GM18951 (cell line): ENCODE data around the gene ZBTB20.

ENCODE experiments used
- POLR2A ChIP-seq: IDR thresholded peaks from 4 replicates; pipeline ENCODE4 v1.6.1; 2011; ENCODE audit warnings: mild to moderate bottlenecking; ENCODE audit not compliant: insufficient read length, insufficient read depth; ENCODE audit errors: extremely low read depth
- in situ Hi-C: fragments of 300-500 bp; cut with MboI; formaldehyde crosslinking; loops from one replicate; pipeline ENCODE4 v1.12.0; 2022; ENCODE audit warnings: low sequenced_read_pairs, mixed read lengths, inconsistent platforms; ENCODE audit not compliant: unreplicated experiment

The ZBTB20 gene

DNA sequence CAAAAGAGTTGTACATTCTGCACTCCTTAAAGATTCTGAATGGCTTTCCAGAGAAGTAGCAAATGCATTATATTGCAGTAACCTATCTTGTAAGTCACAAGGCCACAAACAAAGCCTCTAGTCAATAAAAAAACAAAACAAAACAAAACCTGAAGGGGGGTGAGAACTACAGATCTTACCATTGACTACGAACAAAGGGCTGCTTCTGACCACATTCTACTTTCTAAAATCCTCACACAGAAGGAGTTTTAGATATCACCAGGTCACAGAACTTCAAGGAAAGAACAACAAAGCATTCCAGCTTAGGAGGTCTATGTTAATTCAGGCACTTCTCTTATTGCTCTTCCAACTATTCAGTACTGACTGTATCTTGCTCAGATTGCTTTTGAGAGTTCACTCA is 343.0 kb downstream of the ZBTB20 start:
- TF ChIP-seq POLR2A, result no peak
- in situ Hi-C loops, result no loop called here

DNA sequence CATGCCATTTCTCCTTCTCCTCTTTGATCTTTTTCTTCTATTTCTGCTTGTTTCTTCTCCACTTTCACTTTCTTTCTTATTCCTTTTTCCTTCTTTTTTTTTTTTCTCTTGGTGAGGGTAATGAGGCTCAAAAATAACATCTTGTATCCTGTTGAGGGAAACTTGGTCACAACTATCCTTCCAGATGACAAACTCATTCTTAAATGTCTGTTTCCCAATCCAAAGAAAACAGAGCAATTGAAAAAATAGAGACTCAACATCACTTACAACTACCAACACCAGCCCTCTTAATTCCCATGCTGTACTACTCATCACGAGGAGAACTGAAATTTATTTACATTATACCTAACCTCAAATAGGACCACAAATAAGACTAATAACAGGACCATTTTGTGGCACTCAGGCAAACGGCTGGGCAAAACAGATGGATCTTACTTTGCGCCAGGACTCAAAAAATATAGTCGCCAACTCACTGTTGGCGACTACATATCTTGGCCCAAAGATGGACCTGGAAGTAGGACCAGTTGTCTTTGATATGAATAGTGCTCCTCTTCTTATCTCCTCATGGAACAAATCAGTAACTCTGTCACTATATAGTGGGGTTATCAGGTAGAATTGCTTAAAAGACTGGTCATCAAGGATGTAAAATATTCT is 343.9 kb downstream of the ZBTB20 start:
- in situ Hi-C loops, result no loop called here

DNA sequence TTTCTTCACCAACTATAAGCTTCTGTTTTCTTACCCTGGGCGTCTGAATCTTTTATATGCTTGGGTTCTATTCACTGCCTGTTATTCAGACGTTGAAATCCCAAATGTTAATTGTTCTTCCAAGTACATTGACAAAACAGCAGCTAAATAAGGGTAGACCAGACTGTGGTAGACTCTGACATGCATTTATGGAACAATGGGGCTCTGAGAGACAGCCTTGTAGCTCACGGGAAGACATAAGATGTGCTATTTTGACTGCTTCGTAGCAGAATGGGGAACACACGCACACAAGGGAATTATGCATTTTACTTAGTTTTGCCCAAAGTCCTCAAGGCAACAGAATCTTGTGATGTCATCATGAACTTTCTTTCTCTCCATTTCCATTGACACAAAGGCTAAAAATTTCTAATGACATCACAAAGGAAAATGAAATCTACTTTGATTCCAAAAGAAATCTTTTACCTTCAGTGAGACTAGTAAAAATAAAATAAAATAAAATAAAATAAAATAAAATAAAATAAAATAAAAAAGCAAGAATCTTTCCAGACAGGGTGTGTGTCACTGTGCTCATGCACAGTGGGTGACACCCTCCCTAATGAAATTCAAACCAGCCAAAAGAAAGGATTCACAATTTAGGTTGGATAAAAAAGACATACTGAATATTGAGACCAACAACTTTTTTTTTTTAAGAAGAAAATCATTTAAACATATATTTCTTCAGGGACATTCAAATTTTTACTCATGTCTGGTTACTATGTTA is 346.6 kb downstream of the ZBTB20 start:
- in situ Hi-C loops, result no loop called here
- TF ChIP-seq POLR2A, result no peak

More for the DNA sequence above, 343.9 kb downstream of the ZBTB20 start:
- TF ChIP-seq POLR2A, result no peak

GRCh38 chr3:114799816-114800215 is 347.3 kb downstream of the ZBTB20 start:
- no peak for TF ChIP-seq POLR2A
- in situ Hi-C loops, result no loop called here

DNA sequence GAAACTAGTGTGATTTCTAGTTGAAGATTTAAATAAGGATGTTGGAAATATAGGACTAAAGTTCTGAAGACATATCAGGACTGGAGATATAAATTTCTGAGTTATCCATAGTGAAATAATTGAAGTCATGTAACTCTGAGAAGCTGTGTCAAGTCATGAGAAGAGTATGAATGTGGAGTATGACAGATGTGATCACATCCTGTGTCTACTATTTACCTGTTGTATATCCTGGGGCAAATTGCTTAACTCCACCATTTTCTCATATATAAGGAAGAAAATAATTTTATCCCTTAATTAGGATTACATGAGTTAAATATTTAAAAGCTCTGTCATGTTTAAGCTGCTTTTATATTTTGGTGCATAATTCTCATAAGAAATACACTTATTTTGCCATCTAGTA is 350.3 kb downstream of the ZBTB20 start:
- no peak for TF ChIP-seq POLR2A
- in situ Hi-C loops, result no loop called here

DNA sequence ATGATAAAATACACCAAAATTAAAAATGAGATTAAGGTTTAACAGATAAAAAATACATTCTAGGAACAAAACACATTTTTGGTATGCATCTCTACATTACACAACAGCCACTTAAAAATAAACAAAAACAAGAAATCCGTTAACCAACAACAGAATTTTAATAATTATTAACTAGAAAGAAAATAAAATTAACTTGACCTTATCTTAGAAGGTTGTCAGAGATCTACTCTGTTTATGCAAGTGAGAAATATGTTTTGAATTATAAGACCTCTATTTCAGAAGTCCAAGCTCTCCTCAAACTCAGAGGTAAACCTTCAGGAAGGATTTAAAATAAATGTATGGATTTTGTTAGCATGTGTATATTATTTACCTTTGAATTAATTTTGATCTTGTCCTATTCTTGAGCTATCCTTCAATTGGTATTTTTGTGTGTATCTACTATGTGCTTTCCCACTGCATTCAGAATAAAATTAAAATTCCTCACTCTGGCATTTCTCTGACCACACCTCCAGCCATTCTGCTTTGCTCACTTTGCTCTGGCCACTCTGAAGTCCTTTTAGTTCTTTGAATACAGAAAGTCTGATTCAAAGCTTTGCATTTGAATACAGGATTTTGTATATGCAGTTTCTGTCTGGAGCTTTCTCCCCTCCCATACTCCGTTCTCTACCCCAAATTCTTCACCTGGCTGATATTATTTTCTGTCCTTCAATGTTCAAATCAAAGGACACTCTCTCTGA is 352.0 kb downstream of the ZBTB20 start:
- in situ Hi-C loops, result no loop called here
- no peak for TF ChIP-seq POLR2A

DNA sequence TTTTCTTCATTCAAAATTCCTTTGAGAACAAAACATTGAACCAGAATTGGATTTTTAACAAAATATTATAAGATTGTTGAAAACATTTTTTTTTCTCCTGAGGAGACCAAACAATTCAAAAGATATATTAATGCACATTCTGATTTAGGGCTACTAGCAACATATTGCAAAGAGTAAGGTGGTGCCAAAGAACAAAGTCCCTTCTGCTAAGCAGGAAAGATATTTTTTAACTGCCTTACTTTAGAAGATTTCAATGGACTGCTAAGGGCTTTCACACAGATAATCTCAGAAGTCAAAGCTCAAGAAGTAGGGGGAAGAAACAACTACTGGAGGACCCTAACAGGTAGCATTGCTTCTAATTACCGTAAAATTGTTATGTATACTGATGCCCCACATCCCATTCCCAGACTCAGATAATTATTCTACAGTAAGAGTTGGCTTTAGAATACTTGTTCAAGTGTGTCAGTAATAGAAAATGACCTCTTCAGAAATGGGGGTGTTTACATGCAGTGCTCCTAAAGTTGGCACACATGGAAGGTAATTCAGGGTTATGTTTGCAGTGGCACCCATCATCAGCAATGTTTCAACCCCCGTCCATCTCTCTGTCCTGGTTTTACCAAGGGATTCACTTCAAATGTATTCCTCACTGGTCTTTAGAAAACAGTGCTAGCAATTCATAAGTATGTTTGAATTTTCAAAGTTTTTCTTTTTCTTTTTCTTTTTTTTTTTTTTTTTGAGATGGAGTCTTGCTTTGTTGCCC is 354.7 kb downstream of the ZBTB20 start:
- in situ Hi-C loops, result no loop called here
- no peak for TF ChIP-seq POLR2A

- TF ChIP-seq POLR2A, result no peak
- in situ Hi-C loops, result no loop called here
Observed at GRCh38 chr3:114790752-114791151, 356.3 kb downstream of the ZBTB20 start.

GRCh38 chr3:114789803-114790202 is 357.3 kb downstream of the ZBTB20 start:
- TF ChIP-seq POLR2A, result no peak
- in situ Hi-C loops, result no loop called here

DNA sequence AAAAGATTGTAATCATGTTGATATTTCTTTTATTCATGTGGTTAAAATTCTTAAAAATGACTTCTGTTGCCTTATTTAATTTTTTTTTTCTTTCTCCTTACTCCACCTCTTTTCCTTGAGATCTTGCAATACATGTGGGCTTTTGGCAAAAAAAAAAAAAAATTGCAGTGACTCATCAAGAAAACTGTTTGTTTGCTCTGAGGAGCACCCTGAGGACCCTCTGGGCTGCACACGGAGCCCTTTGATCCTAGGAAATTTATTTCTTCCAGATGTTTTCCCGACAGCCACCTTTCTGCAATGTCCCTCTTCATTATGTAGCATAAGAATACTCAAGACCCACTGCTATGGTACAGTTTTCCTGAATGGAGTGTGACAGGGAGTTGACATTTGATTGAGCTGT is 371.7 kb downstream of the ZBTB20 start:
- in situ Hi-C loops, result no loop called here
- no peak for TF ChIP-seq POLR2A

DNA sequence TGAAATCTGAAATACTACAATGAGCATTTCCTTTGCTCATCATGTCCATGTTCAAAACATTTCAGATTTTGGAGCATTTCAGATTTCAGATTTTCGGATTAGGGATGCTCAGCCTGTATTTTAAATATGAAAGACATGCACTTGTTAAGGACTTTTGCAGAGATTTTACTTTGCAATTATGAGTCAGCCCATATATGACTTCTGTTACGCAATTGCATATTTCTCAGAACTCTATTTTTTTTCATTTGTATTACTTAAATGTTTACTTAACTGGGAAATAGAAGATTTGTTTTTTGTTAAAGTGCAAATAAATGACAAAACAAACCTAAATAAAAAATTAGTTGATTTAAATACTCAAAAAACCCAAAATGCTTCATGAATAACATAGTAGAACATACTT is 376.2 kb downstream of the ZBTB20 start:
- no peak for TF ChIP-seq POLR2A
- in situ Hi-C loops, result no loop called here

- in situ Hi-C loops, result no loop called here
- no peak for TF ChIP-seq POLR2A
Observed at GRCh38 chr3:114764056-114764492, 383.0 kb downstream of the ZBTB20 start.

- in situ Hi-C loops, result no loop called here
Observed at GRCh38 chr3:114762144-114762543, 384.9 kb downstream of the ZBTB20 start.

More at GRCh38 chr3:114762144-114762543, 384.9 kb downstream of the ZBTB20 start:
- no peak for TF ChIP-seq POLR2A
